Adipose tissue (tissue), 3 donors: ENCODE results near the gene LGI2. TPM values are rescaled to one million over a fixed set of nuclear protein-coding genes. Genes with fewer than 3 reads are reported as not detected.

Experiments used
- H3K27ac ChIP-seq: one replicate; pipeline ENCODE4 v1.5.1; 2013; ENCODE audit warnings: low read depth, low read length
- WGBS, 3 donors: extraction: QIAGEN DNeasy Blood & Tissue Kit; methylation state at CpG; one replicate each; pipeline ENCODE4 v1.1.7; 2013; 5-methylcytosine and 5-hydroxymethylcytosine counted together
- polyA plus RNA-seq, 3 donors: library from polyadenylated mRNA; stranded (reverse); fragments of 200-250 nt; gene quantifications; one replicate each; pipeline ENCODE4 v1.2.3, GENCODE V29; 2013
- donor health status: healthy with polysubstance abuse.
- donor health status: Bipolar disorder and iron deficiency.
- donor health status: healthy.

Gene LGI2
- polyA plus RNA-seq, 3 donors, result 0.98 to 2.4 (median 1.9) TPM

GRCh38 chr4:25011135-25011866 lies 19.4 kb downstream of the LGI2 start:
- 68 to 82% (median 80%) methylated on average over 14 of the region's 14 CpGs for WGBS, 3 donors
- no peak overlapping the region for H3K27ac ChIP-seq

DNA sequence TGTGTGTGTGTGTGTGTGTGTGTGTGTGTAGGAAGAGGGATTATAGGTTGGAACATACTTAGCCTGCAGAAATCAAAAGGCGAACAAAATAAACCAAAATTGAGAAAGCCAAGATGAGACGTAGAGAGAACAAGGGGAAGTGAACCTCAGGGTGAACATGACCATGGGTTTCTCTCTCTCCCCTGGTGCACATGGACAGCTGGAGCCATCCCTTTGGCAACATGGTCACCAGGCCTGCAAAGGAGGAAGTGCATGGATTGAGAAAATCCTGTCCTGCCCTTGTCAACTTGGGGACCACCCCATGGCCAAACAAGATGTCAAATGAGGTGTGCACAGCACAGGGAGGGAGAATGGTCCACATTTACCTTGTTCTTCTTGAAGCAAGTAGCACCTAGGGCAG lies 23.1 kb downstream of the LGI2 start:
- 62 to 90% (median 78%) methylated on average over 2 of the region's 2 CpGs for WGBS, 3 donors
- H3K27ac ChIP-seq, result no peak overlapping the region

GRCh38 chr4:25002681-25003080 lies 28.1 kb downstream of the LGI2 start:
- WGBS, 3 donors, result 75 to 84% (median 84%) methylated on average over 1 of the region's 1 CpG
- H3K27ac ChIP-seq, result no peak overlapping the region

GRCh38 chr4:25001509-25001908 lies 29.2 kb downstream of the LGI2 start:
- H3K27ac ChIP-seq, result no peak overlapping the region
- WGBS, 3 donors, result 57 to 75% (median 72%) methylated on average over 3 of the region's 3 CpGs

DNA sequence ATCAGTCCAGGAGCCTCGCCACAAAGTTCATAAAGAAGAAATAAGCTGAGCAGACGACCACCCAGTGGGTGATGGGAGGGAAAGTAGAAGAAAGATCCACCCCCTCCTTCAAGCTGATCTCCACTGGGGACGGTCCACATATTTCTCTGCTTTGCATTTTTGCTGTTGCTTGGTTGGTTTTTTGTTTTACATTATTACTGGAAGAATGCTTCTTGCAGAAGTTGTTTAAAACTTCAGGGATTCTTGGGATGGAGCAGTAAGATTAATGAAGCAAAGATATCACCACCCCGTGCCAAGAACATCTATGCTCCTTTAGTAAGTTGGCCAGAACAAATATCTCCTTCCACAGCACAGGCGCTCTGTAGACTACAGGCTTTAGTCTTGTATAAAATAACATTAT lies 30.1 kb downstream of the LGI2 start:
- 66 to 83% (median 70%) methylated on average over 5 of the region's 5 CpGs for WGBS, 3 donors

GRCh38 chr4:24999392-25000089 lies 31.2 kb downstream of the LGI2 start:
- WGBS, 3 donors, result 21 to 50% (median 30%) methylated on average over 8 of the region's 8 CpGs
- H3K27ac ChIP-seq, result no peak overlapping the region

More for the DNA sequence above, 30.1 kb downstream of the LGI2 start:
- H3K27ac ChIP-seq, result no peak overlapping the region

DNA sequence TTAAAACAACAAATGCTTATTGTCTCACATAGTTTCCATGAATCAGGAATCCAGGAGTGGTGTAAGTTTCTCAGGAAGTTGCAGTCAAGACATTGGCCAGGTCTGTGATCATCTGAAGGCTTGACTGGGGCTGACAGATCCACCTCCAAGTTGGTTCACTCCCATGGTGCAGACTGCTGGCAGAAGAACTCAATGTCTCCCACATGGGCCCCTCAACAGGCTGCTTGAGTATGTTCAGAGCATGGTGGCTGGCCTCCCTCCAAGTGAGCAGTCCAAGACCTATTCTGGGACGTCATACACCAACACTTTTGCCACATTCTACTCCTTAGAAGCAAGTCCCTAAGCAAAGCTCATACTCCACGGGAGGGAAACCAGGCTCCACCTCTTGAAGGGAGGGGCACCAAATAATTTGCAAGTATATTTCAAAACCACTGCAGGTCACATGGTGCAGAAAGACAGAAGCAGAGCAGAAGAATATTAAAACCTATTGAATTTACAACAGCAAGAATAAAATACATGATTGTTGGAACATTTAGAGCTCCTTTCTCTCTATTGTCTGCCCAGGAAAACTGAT lies 35.3 kb downstream of the LGI2 start:
- no peak overlapping the region for H3K27ac ChIP-seq
- 48 to 67% (median 51%) methylated on average over 2 of the region's 2 CpGs for WGBS, 3 donors

- WGBS, 3 donors, result 58 to 70% (median 61%) methylated on average over 5 of the region's 5 CpGs
- no peak overlapping the region for H3K27ac ChIP-seq
Observed at GRCh38 chr4:24993551-24994080, 37.1 kb downstream of the LGI2 start.

DNA sequence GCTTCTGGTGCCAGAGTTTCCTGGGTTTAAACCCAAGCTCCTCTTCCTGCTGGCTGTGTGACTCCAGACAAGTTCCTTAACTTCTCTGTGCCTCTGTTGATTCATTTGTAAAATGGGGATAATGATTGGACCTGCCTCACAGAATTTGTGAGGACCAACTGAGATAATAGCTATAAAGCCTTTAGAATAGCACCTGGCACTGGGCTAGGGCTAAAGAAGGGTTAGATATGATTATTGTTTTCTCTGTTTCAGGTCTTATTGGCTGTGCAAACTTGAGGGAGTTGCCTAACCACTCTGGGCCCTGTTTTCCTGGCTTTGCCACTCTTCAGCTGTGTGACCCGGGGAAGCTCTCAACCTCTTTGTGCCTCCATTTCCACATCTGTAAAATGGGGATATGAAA lies 37.8 kb downstream of the LGI2 start:
- no peak overlapping the region for H3K27ac ChIP-seq
- WGBS, 3 donors, result 91 to 95% (median 94%) methylated on average over 1 of the region's 1 CpG

DNA sequence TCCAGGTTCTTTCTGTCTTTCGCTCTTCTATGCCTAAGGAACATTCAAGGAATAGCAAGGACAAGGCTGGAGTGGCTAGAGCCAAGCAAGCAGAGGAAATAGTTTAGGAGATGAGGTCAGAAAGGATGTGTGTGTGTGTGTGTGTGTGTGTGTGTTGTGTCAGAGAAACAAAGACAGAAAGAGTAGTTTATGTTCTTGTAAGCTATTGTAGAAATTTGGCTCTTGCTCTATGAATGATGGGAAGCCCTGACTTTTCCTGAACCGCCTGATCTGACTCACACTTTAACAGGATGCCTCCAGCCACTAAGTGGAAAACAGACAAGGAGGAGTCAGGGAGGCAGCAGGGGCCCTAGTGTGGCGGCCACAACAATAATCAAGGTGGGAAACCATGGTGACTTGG lies 39.7 kb downstream of the LGI2 start:
- H3K27ac ChIP-seq, result no peak overlapping the region
- 66 to 86% (median 78%) methylated on average over 3 of the region's 3 CpGs for WGBS, 3 donors

- WGBS, 3 donors, result 66 to 88% (median 83%) methylated on average over 4 of the region's 4 CpGs
- H3K27ac ChIP-seq, result no peak overlapping the region
Observed at GRCh38 chr4:24989327-24989726, 41.4 kb downstream of the LGI2 start.

DNA sequence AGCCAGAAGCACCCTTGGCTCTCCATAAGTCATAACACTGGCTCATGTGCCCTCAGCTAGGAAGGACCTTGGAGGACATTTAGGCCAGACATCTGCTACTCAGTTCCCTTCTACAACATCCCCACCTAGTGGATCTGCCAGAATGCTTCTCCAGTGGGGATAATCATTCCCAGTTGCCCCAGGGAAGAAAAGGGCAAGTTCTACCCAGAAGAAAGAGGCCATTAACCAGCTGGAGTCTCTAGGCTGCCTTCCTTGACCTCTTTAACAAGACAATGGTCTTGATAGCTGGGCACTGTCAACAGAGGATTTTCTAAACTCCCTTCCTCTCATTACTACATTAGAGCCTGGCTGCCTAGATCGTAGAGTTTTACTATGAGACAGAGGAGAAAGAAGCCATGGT lies 42.0 kb downstream of the LGI2 start:
- WGBS, 3 donors, result 73 to 81% (median 75%) methylated on average over 1 of the region's 1 CpG
- no peak overlapping the region for H3K27ac ChIP-seq

DNA sequence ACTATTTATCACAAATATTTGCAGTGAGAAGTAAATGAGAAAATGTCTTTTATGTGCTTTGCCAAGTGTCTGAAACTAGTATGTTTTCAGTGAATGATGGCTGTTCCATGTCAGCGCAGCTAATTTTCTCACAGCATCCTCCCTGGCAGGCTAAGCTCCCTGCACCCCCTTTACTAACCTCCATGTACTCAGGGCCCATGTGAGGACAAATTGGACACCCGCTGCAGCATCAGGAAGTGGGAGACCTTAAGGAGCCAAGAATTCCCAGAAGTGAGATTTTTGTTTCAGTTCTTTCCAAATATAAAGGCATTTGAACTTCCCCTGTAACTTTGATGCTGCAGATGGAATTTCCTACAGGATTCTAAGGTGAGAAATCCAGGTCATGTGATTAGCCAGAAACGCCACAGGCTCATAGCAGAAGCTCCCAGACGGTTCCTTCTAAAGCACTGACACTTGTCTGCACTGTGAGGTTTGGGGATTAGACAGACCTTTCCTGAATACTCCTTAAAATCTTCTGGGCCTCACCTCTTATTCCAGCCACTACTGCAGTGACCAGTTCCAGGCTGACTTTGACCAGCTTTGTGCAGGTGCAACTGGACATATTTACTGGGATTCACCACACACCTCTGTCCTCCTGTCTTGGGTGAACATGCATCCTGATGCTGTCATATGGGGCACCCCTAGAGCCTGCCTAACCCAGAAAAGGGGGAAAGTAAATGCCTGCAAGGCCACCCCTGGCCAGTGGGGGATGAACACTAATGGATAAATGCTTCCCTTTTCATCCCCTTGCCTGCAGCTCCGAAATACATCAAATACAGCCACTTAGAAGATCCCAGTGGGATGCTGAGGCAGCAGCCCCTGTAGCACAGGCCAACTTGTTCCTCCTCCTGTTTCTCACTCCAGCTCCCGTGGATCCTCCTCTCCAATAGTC lies 45.9 kb downstream of the LGI2 start:
- no peak overlapping the region for H3K27ac ChIP-seq
- WGBS, 3 donors, result 63 to 73% (median 65%) methylated on average over 6 of the region's 6 CpGs

- 88 to 91% (median 91%) methylated on average over 5 of the region's 5 CpGs for WGBS, 3 donors
- no peak overlapping the region for H3K27ac ChIP-seq
Observed at GRCh38 chr4:24980740-24981139, 50.0 kb downstream of the LGI2 start.

DNA sequence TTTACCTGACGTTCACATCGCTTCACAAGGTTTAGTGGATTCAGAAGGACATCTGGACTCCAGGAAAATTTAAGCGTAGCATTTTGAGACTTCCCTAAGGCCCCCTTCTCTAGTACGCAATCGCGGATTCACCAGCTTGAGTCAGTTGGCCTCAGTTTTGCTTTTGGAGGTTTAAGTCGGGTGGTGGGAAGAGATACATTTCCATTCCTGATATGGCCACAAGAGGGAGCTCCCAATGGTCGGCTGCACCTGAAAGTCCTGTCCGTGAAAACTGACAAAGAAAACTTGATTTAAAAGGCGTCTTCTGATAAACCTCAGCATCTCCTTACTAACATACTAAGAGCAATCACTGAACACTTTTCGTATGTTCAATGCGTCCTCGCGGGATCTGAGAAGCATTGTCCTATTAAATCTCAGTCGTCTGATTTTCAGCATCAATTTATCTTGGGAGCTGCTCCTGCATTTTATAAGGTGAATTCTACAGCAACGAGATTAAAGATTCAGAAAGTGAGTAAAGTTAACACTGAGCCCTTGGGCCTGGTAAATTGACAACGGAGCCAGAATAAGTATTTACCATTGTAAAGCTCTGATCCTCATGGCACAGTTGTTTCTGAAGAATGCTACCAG lies 50.6 kb downstream of the LGI2 start:
- H3K27ac ChIP-seq, result no peak overlapping the region
- WGBS, 3 donors, result 11 to 15% (median 13%) methylated on average over 17 of the region's 17 CpGs

DNA sequence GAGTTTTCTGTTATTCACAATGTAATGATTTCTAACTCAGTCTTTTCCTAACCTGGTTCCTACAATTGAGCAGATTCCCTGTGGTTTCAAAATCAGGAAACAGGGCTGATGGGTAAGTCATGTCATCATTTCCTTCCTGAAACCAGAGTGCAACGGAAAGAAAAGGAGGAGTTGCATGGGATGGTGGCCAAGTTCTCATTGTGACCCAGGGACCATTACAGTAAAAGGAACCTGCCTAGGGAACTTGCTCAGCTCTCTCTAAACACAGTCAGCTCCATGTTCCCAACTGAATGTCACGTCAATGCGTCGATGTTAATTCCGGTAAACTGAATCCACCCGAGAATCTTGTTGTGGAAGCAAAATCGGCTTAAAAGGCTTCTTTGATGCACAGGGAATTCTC lies 51.2 kb downstream of the LGI2 start:
- H3K27ac ChIP-seq, result no peak overlapping the region
- 36 to 79% (median 50%) methylated on average over 7 of the region's 7 CpGs for WGBS, 3 donors

DNA sequence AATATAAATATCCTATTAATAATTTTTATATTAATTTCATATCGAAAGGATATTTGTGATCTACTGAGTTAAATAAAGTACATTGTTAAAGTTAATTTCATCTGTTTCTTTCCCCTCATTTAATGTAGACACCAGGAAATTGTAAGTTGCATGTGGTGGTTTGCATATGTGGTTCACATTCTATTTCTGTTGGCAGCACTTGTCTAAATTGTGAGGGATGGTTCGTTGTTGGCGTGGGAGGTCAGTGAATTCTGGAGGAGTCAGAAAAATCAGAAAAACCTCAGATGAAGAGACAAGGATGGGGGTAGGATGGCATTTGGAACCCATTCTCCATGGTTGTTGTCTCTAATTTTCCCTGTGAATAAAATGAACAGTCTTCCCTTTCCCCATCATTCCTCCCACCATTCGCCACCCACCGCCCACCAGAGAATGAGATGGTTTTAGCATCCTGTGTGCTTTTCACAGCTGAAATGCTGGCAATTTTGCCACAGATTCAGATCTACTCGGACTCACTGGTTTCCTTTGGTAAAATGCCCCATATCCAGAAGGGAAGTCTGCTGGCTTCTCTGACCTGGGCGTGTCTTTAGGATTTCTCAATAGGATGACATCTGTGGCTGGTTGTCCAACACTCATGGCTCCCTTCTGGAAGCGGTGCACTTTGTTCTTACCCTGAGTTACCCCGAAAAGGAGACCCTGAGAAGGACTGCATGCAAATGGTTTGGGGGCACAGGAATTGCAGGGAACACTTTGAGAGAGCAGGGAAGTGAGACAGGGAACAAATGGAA lies 52.3 kb downstream of the LGI2 start:
- H3K27ac ChIP-seq, result no peak overlapping the region
- 49 to 80% (median 61%) methylated on average over 9 of the region's 9 CpGs for WGBS, 3 donors
